COLO829 (cell line): ENCODE measurements around the gene VWA8.
A peak's percentile ranks its signal among the peaks of the same experiment; 100 is the strongest.
"Not testable (repeated sequence)": the region's sequence is repeated elsewhere in the genome, so short reads cannot be mapped to it uniquely, and the experiment has no call there.

Experiments used
- DNase-seq: peaks from one replicate; pipeline ENCODE4 v3.0.0; 2012; ENCODE audit warnings: low spot score

VWA8 gene

DNA sequence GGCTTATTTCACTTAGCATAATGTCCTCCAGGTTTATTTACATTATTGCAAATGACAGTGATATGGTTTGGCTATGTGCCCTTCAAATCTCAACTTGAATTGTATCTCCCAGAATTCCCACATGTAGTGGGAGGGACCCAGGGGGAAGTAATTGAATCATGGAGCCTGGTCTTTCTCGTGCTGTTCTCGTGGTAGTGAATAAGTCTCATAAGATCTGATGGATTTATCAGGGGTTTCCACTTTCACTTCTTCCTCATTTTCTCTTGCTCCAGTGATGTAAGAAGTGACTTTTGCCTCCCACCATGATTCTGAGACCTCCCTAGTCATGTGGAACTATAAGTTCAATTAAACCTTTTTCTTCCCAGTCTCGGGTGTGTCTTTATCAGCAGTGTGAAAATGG is 109.6 kb downstream of the VWA8 start:
- no peak for DNase-seq

GRCh38 chr13:41848435-41849255 is 112.3 kb downstream of the VWA8 start:
- no peak for DNase-seq

GRCh38 chr13:41847216-41847615 is 113.7 kb downstream of the VWA8 start:
- DNase-seq: no peak

DNA sequence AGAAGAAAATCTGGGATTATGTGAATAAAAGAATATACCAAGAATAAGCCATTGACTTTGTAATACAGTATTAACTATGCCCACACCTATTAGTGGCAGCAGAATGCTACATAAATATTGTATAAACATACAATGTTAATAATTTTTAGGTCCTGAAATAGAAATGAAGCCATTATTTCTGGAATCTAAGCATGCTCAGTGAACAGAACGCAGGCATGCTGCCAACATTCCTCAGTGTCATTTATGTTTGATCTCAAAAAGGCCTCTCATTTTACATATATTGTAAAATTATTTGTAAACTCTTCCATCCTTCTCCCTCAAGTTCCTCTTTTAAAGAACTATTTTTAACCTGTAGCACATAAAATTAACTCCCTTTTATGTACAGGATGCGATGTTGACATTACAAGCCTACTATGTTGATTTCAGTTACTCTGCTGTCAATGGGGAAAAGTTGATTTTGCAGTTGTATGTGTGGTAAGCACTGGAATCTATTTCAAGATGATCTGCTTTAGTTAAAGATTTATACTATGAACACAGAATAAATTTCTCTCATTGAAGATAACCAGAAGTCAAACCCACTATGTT is 118.8 kb downstream of the VWA8 start:
- no peak for DNase-seq

DNA sequence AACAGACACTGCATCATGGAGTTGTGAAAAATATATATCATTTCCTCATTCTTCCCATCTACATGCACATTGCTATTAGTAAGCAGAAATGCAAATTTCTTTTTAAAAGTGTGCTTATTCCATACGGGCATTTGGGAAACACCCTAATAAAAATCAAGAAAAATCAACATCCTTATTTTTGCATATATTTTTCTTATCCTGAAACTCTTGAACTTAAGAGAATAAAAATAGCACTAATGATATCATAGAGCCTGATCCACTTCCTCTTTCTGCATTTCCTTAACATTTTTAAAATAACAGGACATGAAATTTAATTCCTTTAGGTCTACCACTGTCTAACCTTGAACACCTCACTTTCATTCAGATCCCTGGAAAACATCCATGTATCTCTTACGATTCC is 123.3 kb downstream of the VWA8 start:
- DNase-seq: no peak

GRCh38 chr13:41835871-41836270 is 125.0 kb downstream of the VWA8 start:
- DNase-seq: no peak

- DNase-seq: not testable (repeated sequence)
Measured at GRCh38 chr13:41834697-41835096, 126.2 kb downstream of the VWA8 start.

DNA sequence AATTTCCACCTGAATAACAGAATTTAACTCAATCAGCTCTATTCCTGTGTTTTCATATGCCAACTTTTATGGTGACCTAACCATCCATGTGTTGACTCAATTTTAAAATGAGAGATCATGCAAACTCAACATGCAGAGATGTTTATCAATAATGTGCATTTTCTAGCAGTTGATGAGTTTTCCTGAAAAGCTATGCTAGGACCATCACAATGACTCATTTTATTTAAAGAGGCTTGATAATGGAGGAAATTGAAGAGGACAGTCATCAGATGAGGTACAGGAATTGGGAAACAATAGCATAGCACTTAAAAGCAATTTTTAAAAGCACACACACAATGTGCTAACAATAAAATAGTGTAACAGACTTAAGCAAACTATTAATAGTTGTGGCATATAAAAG is 127.1 kb downstream of the VWA8 start:
- DNase-seq: no peak

- no peak for DNase-seq
Measured at GRCh38 chr13:41833201-41833600, 127.7 kb downstream of the VWA8 start.

DNA sequence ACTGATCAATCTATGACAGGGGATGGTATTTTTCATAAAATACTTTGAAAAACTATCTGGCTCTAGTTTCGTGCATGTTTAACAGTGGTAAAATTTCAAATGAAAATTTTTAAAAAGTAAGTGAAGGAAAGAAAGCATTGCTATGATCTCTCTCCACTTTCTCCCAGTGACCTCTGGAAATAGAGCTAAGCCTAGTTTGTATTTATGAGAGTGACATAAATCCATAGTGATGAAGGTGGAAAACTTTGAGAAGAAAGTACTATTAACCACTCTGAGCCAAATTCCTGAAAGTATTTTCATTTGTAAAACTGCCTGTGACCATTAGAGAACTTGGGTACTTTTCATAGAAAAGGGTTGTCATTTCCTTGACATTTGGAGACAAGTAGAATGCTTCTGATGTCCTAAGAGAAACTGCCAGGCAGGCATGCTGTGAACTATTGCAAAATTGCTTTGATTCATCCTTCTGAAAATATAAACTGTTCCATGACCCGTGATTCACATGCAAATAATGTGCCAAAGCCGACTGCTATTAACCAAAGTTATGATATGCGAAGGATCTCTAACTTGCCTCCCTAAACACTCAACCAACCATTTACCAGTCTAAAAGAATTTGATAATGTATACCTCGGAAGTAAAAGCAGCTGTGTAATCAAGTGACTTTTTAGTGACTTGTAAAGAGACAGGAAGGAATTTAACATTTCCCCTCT is 133.2 kb downstream of the VWA8 start:
- DNase-seq: peak; percentile 16

GRCh38 chr13:41825691-41826090 is 135.2 kb downstream of the VWA8 start:
- no peak for DNase-seq

DNA sequence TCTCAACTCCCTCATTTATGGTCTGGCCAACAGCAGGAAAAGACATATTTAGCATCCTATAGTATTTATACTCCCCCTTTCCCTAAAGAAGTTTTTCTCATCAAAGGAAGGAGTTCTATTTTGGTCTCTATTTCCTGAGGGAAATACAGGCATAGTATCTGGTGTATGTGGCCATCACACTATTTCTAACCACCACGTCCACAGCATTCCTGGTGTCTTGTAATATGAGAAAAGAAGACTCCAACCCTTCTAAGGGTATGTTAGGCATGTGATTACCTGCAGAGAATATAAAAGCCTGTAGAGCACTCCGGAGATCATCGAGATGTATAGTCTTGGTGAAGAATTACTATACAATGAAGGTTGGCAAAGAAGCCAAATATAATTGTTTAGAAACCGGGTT is 137.4 kb downstream of the VWA8 start:
- no peak for DNase-seq

DNA sequence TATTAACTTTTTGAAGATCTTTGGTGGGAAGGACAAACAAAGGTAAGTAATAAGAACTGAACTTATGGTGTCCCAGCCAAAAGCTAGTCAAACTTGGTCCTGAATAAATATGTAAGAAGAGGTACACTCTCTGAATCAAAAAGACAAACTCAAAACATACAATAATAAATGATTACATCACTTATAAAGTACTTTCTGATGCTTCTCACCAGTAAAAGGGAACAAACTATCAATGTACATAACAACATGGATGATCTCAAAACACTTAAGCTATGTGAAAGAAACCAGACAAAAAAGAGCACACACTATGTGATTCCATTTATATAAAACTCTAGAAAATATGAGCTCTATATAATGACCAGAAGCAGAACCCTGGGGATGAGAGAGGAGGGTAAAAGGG is 138.3 kb downstream of the VWA8 start:
- no peak for DNase-seq

GRCh38 chr13:41821238-41821594 is 139.7 kb downstream of the VWA8 start:
- DNase-seq: no peak

DNA sequence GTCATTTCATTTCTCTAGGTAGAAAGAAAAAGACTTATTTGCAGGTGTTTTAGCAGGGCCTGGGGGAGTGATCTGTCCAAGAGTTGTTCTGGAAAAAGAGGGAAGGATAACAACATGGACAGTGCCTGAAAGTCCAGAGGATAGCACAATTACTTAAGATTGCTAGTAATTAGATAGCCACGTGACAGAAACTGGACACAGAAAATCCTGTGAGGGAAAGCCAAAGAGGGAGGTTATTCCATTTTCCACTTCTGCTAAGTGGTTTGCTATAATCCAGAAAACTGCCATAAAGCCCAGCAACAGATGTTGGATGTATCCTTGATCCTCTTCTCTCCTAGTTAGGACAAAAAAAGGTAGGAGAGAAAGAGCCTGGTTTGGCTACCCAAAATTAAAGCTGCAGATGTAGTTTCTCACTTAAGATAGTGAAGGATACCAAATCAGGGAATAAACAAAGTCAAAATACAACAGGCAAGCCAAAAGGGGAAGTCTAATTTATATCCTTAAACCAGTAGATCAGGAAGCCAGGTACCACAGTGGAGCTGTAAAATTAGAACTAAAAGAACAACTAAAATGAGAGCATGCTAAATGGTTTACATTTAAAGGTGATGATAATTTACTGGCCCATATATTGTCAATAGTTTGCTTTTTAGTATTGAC is 140.2 kb downstream of the VWA8 start:
- no peak for DNase-seq

GRCh38 chr13:41816057-41816456 is 144.9 kb downstream of the VWA8 start:
- DNase-seq: no peak

DNA sequence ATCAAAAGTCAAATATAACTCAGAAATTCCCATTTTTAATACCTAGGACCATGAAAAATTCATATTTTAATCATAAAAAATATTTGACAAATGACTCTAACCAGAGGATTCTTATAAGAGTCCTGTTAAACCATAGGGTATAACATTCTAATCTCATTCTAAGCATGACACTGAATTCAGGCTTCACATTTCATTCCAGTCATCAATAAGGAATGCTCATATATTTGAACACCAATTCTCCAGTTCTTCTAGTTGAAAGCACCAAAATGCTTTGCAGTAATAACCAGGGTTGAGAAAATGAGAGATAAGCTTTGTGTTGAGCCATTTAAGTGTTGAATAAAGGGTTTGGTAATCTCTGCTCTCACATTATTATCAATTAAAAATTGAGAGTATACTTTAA is 147.5 kb downstream of the VWA8 start:
- no peak for DNase-seq

DNA sequence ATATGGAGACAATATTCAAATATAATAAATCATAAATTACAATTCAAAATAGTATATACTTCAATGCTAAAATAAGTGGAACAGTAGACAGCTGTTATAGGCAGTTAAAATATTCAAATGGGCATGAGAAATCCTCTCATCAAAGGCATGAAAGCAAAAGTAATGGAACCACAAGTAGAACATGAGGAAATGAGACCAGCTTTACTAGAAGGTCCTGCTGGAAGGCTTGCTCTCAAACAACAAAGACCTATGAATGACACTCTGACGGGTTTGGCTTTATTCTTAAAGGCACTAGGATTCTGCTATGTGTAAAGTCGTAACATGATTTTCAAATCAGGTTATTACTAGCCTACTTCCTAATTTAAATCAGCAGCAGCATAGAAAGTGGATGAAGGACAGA is 148.1 kb downstream of the VWA8 start:
- no peak for DNase-seq

DNA sequence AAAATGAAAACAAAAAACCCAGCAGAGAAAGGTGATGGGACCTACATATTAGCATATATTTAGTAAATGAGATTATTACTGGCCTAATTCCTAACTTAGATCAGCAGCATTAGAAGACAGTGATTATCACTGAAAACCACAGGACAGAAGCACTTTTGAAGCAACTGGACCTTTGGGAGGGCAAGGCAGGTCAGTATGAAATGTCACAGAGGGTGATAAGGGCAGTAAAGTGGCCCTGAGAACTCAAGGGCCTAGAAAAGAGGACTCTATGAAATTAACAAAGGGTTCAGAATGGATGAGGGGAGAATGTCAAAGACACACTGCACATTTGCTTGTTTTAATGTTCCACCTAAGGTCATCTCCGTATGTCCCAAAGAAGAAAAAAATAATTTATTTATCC is 148.7 kb downstream of the VWA8 start:
- DNase-seq: no peak

GRCh38 chr13:41811588-41812021 is 149.3 kb downstream of the VWA8 start:
- no peak for DNase-seq

GRCh38 chr13:41809962-41810361 is 150.9 kb downstream of the VWA8 start:
- DNase-seq: no peak

- not testable (repeated sequence) for DNase-seq
Measured at GRCh38 chr13:41803445-41803735, 157.5 kb downstream of the VWA8 start.
